Ovary (tissue), 9 donors: ENCODE data around the gene GLIS2. TPM values are rescaled to one million over a fixed set of nuclear protein-coding genes. Genes with fewer than 3 reads are reported as not detected.

Source experiments
- DNase-seq, 5 donors: peaks; one replicate each; pipeline ENCODE4 v3.0.0-alpha.2; 2019 to 2020
- H3K27ac ChIP-seq, 2 donors: fragments of 200-600 bp; one replicate each; pipeline versions ENCODE4 v1.5.1 to v1.8.0; 2019 to 2022
- H3K27me3 ChIP-seq: fragments of 200-600 bp; one replicate; pipeline ENCODE4 v1.8.0; 2022
- H3K36me3 ChIP-seq: fragments of 200-600 bp; sonication (generic); one replicate; pipeline ENCODE4 v1.5.1; 2019
- H3K4me1 ChIP-seq: one replicate; pipeline ENCODE4 v1.8.1; 2013; ENCODE audit warnings: mild to moderate bottlenecking, moderate library complexity; ENCODE audit not compliant: insufficient read depth
- H3K4me3 ChIP-seq: fragments of 200-600 bp; sonication (generic); one replicate; pipeline ENCODE4 v1.5.1; 2017
- H3K9me3 ChIP-seq, 2 donors: fragments of 200-600 bp in 1 of 2; sonication (generic) in 1 of 2; one replicate each; pipeline versions ENCODE4 v1.5.1 to v1.8.1; 2013 to 2019; ENCODE audit warnings: mild to moderate bottlenecking in 1 of 2, moderate library complexity in 1 of 2
- EP300 ChIP-seq: sonication (generic); formaldehyde crosslinking; IDR thresholded peaks from one replicate; pipeline ENCODE4 v1.6.1; 2017; ENCODE audit warnings: antibody characterized with exemption
- POLR2A ChIP-seq: fragments of 450-650 bp; IDR thresholded peaks from one replicate; pipeline ENCODE4 v1.6.1; 2017; ENCODE audit warnings: antibody characterized with exemption, mild to moderate bottlenecking, moderate library complexity
- WGBS, 3 donors: extraction: QIAGEN DNeasy Blood & Tissue Kit in 1 of 3; methylation state at CpG; one replicate each; pipeline versions ENCODE4 v1.1.5 to v1.1.7; 2013 to 2017; 5-methylcytosine and 5-hydroxymethylcytosine counted together
- intact Hi-C, 4 donors: fragments of 100-400 bp; cut with DNase I; formaldehyde crosslinking; loops; one replicate each; pipeline versions ENCODE4 v1.11.0 to v1.15.1; 2022 to 2023
- polyA plus RNA-seq, 2 donors: library from polyadenylated mRNA; stranded (reverse); fragments of 200-250 nt in 1 of 2; fragments of 350-450 nt in 1 of 2; fragmentation: Illumina TruSeq in 1 of 2; extraction: RNeasy Lipid Tissue Mini Kit (QIAGEN cat#74804) in 1 of 2; gene quantifications; one replicate each; pipeline ENCODE4 v1.2.3, GENCODE V29; 2013 to 2014
- total RNA-seq, 7 donors: library from RNA; depleted of rRNA in 2 of 7; stranded (reverse); fragments of >200 nt in 2 of 7; fragmentation: NEBNext Ultra II Directional in 3 of 7; extraction: Animal tissue kit (Norgen Biotek cat#: 25700) in 3 of 7; gene quantifications; one replicate each; pipeline versions ENCODE4 v1.1.0 to v1.2.4, GENCODE V29; 2016 to 2023
- TF ChIP-seq, protein P1 (sequence below), 3 donors: fragments of 450-650 bp in 2 of 3; fragments of 200-600 bp in 1 of 3; IDR thresholded peaks; one replicate each; pipeline versions ENCODE4 v1.5.1 to v1.8.0; 2016 to 2022; ENCODE audit warnings: antibody characterized with exemption in 3 of 3, mild to moderate bottlenecking in 1 of 3
- donor health status: DM: no; HTN: no; CAD: no; lungs with moderate emphysema.
- donor health status: DM: no; HTN: no; CAD: no.
- donor health status: Bipolar disorder and iron deficiency.
- donor health status: DM: yes; HTN: yes; CAD: no.
- donor health status: DM: no; HTN: no; CAD: no.
- donor health status: DM: yes; HTN: yes; CAD: no.

GLIS2 gene
- total and polyA plus RNA-seq, 9 donors = 1.6 to 79.5 (median 38.4) TPM

DNA sequence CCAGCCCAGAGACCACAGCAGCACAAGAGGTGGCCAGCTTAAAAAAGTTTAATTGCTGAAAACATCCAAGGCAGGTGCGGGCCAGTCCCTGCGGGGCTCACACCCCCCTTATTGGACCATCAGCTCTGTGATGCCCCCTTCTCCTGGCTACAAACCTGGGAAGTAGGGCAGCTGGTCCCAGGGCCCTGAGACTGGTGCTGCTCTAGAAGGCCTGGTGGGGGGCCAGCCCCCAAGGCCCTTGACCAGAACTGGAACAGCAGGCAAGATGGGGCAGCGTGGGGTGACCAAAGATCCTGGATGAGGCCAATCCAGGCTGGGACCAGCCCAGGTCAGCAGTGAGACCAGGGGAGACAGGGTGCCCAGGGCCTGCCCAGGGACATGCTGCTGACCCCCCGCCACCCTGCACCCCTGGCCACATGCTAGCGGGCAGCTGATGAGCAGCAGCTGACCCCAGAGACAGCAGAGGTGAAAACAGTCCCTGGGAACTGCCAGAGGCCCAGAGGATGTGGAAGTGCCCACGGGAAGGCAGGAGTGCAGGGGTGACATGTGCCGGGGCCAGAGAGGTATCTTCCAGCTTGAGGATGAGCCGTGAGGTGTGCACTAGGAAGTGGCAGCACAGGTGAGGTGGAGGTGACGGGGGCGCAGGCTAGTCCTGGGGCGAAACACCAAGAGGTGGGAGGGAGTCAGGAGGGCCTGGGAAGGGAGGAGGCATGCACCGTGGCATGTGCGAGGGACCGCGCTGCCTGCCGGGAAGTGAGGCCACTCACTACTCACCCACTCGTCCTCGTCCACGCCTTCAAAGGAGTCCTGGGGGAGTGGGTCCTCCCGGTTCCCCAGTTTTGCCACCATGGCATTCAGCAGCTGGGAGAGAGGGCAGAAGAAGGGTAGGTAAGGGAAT, 38.9 kb downstream of the GLIS2 start:
- Histone ChIP-seq H3K27ac (no peak overlapping the region), H3K4me3 (no peak overlapping the region), H3K36me3 (no peaks in the 10 kb centered on the region), H3K9me3 (no peaks in the 10 kb centered on the region), H3K4me1 (peaks cover 3% of the 10 kb centered on the region), H3K27me3 (no peaks in the 10 kb centered on the region)
- DNase-seq = no peak
- 93 to 95% (median 94%) methylated on average over 19 to 20 of the region's 20 CpGs for WGBS, 3 donors
- TF ChIP-seq, protein P1, sequence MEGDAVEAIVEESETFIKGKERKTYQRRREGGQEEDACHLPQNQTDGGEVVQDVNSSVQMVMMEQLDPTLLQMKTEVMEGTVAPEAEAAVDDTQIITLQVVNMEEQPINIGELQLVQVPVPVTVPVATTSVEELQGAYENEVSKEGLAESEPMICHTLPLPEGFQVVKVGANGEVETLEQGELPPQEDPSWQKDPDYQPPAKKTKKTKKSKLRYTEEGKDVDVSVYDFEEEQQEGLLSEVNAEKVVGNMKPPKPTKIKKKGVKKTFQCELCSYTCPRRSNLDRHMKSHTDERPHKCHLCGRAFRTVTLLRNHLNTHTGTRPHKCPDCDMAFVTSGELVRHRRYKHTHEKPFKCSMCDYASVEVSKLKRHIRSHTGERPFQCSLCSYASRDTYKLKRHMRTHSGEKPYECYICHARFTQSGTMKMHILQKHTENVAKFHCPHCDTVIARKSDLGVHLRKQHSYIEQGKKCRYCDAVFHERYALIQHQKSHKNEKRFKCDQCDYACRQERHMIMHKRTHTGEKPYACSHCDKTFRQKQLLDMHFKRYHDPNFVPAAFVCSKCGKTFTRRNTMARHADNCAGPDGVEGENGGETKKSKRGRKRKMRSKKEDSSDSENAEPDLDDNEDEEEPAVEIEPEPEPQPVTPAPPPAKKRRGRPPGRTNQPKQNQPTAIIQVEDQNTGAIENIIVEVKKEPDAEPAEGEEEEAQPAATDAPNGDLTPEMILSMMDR (IDR thresholded peaks at IDR 0.05) = no peak
- TF ChIP-seq EP300 = no peak
- intact Hi-C loops = no loop called here

DNA sequence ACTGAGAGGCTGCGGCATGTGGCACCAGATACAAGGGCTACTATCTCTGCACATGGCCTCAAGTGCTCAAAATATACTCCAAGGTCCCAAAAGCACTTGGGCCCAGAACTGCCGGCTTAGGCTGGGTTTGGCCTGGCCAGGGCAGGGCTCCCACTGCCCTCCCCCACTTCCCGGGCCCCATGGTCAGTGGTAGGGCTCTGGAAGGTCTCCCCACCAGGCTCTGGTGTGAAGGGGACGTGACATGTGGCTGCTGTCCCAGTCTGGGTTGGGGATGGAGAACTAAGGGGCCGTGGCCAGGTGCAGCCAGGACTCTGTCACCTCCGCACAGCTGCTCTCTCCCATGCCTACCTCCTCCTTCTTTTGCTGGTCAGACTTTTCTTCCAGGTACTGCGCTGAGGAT, 41.0 kb downstream of the GLIS2 start:
- 93 to 96% (median 95%) methylated on average over 7 of the region's 7 CpGs for WGBS, 3 donors
- no peaks in the 10 kb centered on the region for H3K36me3 ChIP-seq
- no peaks in the 10 kb centered on the region for H3K4me1 ChIP-seq
- no peak for DNase-seq
- H3K27me3 ChIP-seq = no peaks in the 10 kb centered on the region
- no peak overlapping the region for H3K27ac ChIP-seq
- no peak overlapping the region for H3K4me3 ChIP-seq
- H3K9me3 ChIP-seq = no peaks in the 10 kb centered on the region
- intact Hi-C loops = no loop called here
- TF ChIP-seq POLR2A (no peak), EP300 (no peak)
- TF ChIP-seq, protein P1 (IDR thresholded peaks at IDR 0.05) = no peak

DNA sequence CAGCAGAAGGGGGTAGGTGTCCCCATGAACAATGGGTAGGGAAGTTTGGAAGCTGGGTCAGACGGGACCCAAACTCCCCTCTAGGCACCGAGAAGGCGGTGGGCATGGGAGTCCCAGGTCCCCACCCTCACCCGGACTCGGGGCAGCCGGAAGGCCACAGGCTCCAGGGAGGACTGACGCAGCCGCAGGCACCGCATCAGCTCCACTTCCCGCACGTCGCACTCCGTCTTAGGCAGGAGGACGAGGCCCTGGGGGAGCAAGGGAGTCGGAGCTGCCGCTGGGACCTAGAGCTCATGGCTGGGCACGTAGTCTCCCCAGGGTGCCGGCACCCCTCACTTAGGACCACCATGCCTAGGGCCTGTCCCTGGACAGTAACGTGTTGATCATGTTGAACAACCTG, 42.4 kb downstream of the GLIS2 start:
- WGBS, 3 donors = 94 to 97% (median 94%) methylated on average over 19 of the region's 19 CpGs
- H3K27me3 ChIP-seq = no peaks in the 10 kb centered on the region
- no peaks in the 10 kb centered on the region for H3K4me1 ChIP-seq
- intact Hi-C loops = no loop called here
- H3K27ac ChIP-seq = no peak overlapping the region
- no peak overlapping the region for H3K4me3 ChIP-seq
- H3K36me3 ChIP-seq = no peaks in the 10 kb centered on the region
- no peak for TF ChIP-seq POLR2A
- TF ChIP-seq, protein P1 (IDR thresholded peaks at IDR 0.05) = no peak
- TF ChIP-seq EP300 = no peak
- DNase-seq = peak in 1 of 5 donors; percentile 25
- no peaks in the 10 kb centered on the region for H3K9me3 ChIP-seq

DNA sequence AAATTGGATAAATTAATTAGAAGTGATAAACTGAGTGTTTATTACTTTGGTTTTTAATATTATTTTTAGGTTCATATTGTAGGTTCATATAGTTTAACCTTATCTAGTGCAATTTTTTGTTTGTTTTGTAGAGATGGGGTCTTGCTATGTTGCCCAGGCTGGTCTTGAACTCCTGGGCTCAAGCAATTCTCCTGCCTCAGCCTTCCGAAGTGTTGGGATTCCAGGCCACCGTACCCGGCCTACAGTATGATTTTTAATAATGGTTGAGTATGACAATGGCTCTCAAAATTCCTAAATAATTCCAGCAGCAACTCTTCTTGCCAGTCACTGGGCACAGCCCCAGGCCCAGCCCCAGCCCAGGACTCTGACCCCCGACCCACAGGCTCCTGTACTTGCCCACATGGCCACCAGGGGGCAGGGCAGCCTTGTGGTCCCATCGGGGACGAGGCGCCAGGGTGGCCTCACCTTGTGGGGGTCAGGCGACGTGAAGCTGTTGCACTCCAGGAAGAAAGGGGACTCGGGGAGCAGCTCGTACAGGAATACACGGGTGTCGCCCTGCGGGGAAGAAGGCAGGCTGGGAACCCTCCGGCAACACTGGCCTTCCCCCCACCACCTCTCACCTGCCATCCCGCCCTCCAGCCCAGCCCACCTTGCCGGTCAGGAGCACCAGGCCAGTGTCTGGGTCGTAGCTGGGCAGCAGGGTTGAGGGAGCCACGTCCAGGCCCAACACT, 43.1 kb downstream of the GLIS2 start:
- no peak for TF ChIP-seq POLR2A
- TF ChIP-seq, protein P1 (IDR thresholded peaks at IDR 0.05) = peak; percentile 85 to 98 (median 96)
- WGBS, 3 donors = 33 to 42% (median 39%) methylated on average over 10 to 19 of the region's 19 CpGs
- intact Hi-C loops = loop anchor here in 2 of 4 donors (1.0 kb wide), 1 partner anchor 43 kb away; no protein-coding TSS in a partner anchor
- no peaks in the 10 kb centered on the region for H3K4me1 ChIP-seq
- no peak overlapping the region for H3K4me3 ChIP-seq
- DNase-seq = peak; percentile 65 to 83 (median 81)
- no peaks in the 10 kb centered on the region for H3K36me3 ChIP-seq
- H3K27ac ChIP-seq = no peak overlapping the region
- H3K27me3 ChIP-seq = no peaks in the 10 kb centered on the region
- no peaks in the 10 kb centered on the region for H3K9me3 ChIP-seq
